Aorta (tissue), 5 donors: ENCODE results near the gene TFPI2. TPM values are rescaled to one million over a fixed set of nuclear protein-coding genes. Genes with fewer than 3 reads are reported as not detected.

Experiments used
- ATAC-seq: fragments of 200-7000 bp; cut with Tn5 transposase; one replicate; pipeline ENCODE4 v1.9.1; 2022; ENCODE audit warnings: moderate library complexity; ENCODE audit not compliant: low FRiP score
- DNase-seq, 2 donors: peaks; one replicate each; pipeline ENCODE4 v3.0.0-alpha.2; 2020
- H3K27ac ChIP-seq, 2 donors: one replicate each; pipeline ENCODE4 v1.5.1; 2013; ENCODE audit warnings: low read length in 2 of 2, mild to moderate bottlenecking in 2 of 2, moderate library complexity in 2 of 2, control low read depth in 1 of 2, inconsistent platforms in 1 of 2, low read depth in 1 of 2
- H3K27me3 ChIP-seq, 2 donors: one replicate each; pipeline ENCODE4 v1.6.1; 2013; ENCODE audit warnings: control low read depth in 1 of 2, low read length in 1 of 2, mild to moderate bottlenecking in 1 of 2, moderate library complexity in 1 of 2; ENCODE audit not compliant: insufficient read depth in 2 of 2, control insufficient read depth in 1 of 2
- H3K36me3 ChIP-seq, 2 donors: one replicate each; pipeline ENCODE4 v1.6.1; 2013; ENCODE audit warnings: control low read depth in 1 of 2, low read length in 1 of 2, mild to moderate bottlenecking in 1 of 2; ENCODE audit not compliant: insufficient read depth in 2 of 2, control insufficient read depth in 1 of 2
- H3K4me1 ChIP-seq, 2 donors: one replicate each; pipeline ENCODE4 v1.6.1; 2013; ENCODE audit warnings: low read length in 2 of 2, control low read depth in 1 of 2, mild to moderate bottlenecking in 1 of 2, moderate library complexity in 1 of 2; ENCODE audit not compliant: insufficient read depth in 2 of 2, control insufficient read depth in 1 of 2
- H3K4me3 ChIP-seq, 2 donors: one replicate each; pipeline ENCODE4 v1.5.1; 2013; ENCODE audit warnings: low read length in 2 of 2, control low read depth in 1 of 2, mild to moderate bottlenecking in 1 of 2
- H3K9me3 ChIP-seq: one replicate; pipeline ENCODE4 v1.6.1; 2013; ENCODE audit warnings: mild to moderate bottlenecking, low read length; ENCODE audit not compliant: control insufficient read depth
- WGBS, 2 donors: extraction: QIAGEN DNeasy Blood & Tissue Kit; methylation state at CpG; one replicate each; pipeline ENCODE4 v1.1.7; 2013; 5-methylcytosine and 5-hydroxymethylcytosine counted together
- intact Hi-C, 2 donors: fragments of 100-400 bp; cut with DNase I; formaldehyde crosslinking; loops; one replicate each; pipeline versions ENCODE4 v1.14.2 to v1.15.0; 2022
- long read RNA-seq, 2 donors: library from polyadenylated mRNA; unstranded; transcript quantifications; one replicate each; pipeline ENCODE4 v2.0.0, GENCODE V29; 2020 to 2021
- polyA plus RNA-seq, 2 donors: library from polyadenylated mRNA; stranded (reverse); fragments of 200-250 nt; gene quantifications; one replicate each; pipeline ENCODE4 v1.2.3, GENCODE V29; 2013
- total RNA-seq, 2 donors: library from RNA; stranded (reverse); fragmentation: NEBNext Ultra II Directional; extraction: Animal tissue kit (Norgen Biotek cat#: 25700); gene quantifications; one replicate each; pipeline ENCODE4 v1.2.1, GENCODE V29; 2021
- donor health status: healthy with polysubstance abuse.
- donor health status: Bipolar disorder and iron deficiency.
- donor health status: DM: no; HTN: no; CAD: no.
- donor health status: DM: no; HTN: no; CAD: no.
- donor health status: DM: yes; HTN: yes; CAD: no.

TFPI2 gene
- total RNA-seq (1 to 10 TPM; 5.8 to 5.9 TPM), polyA plus RNA-seq (10 to 100 TPM; 16.5 to 41.2 TPM)
- long read RNA-seq, donor 1, transcript TFPI2-201 (5 exons, 2,445 nt): major isoform, 10 of 10 reads
- long read RNA-seq, donor 1, partial matches to known transcripts: 0 of 10 reads
- long read RNA-seq, donor 1, other reads (novel, unspliced or antisense): 0 of 10 reads
- long read RNA-seq, donor 2, partial matches to known transcripts: 0 of 1 reads
- long read RNA-seq, donor 2, other reads (novel, unspliced or antisense): 0 of 1 reads

GRCh38 chr7:93890464-93891068 is at the start of gene TFPI2:
TSS of gene TFPI2 (minus strand) at chr7:93890753. CDS start at chr7:93890678, 75 bp downstream.
- no peaks in the 10 kb centered on the region for H3K9me3 ChIP-seq
- DNase-seq: peak; percentile 56 to 78

GRCh38 chr7:93938293-93938692 is 47.7 kb upstream of the TFPI2 start:
- intact Hi-C loops: no loop called here
- Histone ChIP-seq H3K27ac (no peak overlapping the region), H3K9me3 (no peaks in the 10 kb centered on the region), H3K4me1 (no peaks in the 10 kb centered on the region), H3K4me3 (no peak overlapping the region), H3K27me3 (no peaks in the 10 kb centered on the region), H3K36me3 (no peaks in the 10 kb centered on the region)
- no peak for ATAC-seq
- DNase-seq: no peak

More at GRCh38 chr7:93890464-93891068, at the start of gene TFPI2:
- no peaks in the 10 kb centered on the region for H3K4me1 ChIP-seq
- H3K4me3 ChIP-seq: peak within 1 kb of the TSS; percentile 59 to 60
- intact Hi-C loops: no loop called here
- no peaks in the 10 kb centered on the region for H3K27me3 ChIP-seq
- peak; percentile 77 for ATAC-seq
- no peak within 1 kb of the TSS for H3K27ac ChIP-seq
- WGBS, 2 donors: 0 to 1% methylated on average over 48 to 49 of the region's 49 CpGs
- H3K36me3 ChIP-seq: no peaks in the 10 kb centered on the region

- Histone ChIP-seq H3K36me3 (no peaks in the 10 kb centered on the region), H3K27me3 (no peaks in the 10 kb centered on the region), H3K9me3 (no peaks in the 10 kb centered on the region), H3K27ac (no peak overlapping the region), H3K4me3 (no peak overlapping the region), H3K4me1 (no peaks in the 10 kb centered on the region)
- ATAC-seq (no peak), DNase-seq (no peak)
- 79 to 86% methylated on average over 1 of the region's 1 CpG for WGBS, 2 donors
- intact Hi-C loops: no loop called here
These were observed 47.3 kb upstream of the TFPI2 start for GRCh38 chr7:93937818-93938217.

GRCh38 chr7:93935102-93935501 is 44.5 kb upstream of the TFPI2 start:
- Histone ChIP-seq H3K4me1 (no peaks in the 10 kb centered on the region), H3K9me3 (no peaks in the 10 kb centered on the region), H3K36me3 (no peaks in the 10 kb centered on the region), H3K4me3 (no peak overlapping the region), H3K27me3 (no peaks in the 10 kb centered on the region), H3K27ac (no peak overlapping the region)
- no peak for ATAC-seq
- intact Hi-C loops: no loop called here
- DNase-seq: no peak
- 59 to 63% methylated on average over 2 of the region's 2 CpGs for WGBS, 2 donors

GRCh38 chr7:93933156-93933555 is 42.6 kb upstream of the TFPI2 start:
- no peak for DNase-seq
- intact Hi-C loops: no loop called here
- H3K36me3 ChIP-seq: no peaks in the 10 kb centered on the region
- WGBS, 2 donors: 70 to 76% methylated on average over 3 of the region's 3 CpGs
- no peak overlapping the region for H3K27ac ChIP-seq
- no peaks in the 10 kb centered on the region for H3K9me3 ChIP-seq
- no peak for ATAC-seq
- no peaks in the 10 kb centered on the region for H3K27me3 ChIP-seq
- H3K4me3 ChIP-seq: no peak overlapping the region
- no peaks in the 10 kb centered on the region for H3K4me1 ChIP-seq

GRCh38 chr7:93931655-93932054 is 41.1 kb upstream of the TFPI2 start:
- WGBS, 2 donors: 74 to 76% methylated on average over 3 of the region's 3 CpGs

GRCh38 chr7:93927585-93927984 is 37.0 kb upstream of the TFPI2 start:
- Histone ChIP-seq H3K36me3 (no peaks in the 10 kb centered on the region), H3K4me1 (peaks cover 4 to 7% of the 10 kb centered on the region in 2 donors), H3K27ac (peak overlapping the region in 1 of 2 donors; percentile 5), H3K27me3 (no peaks in the 10 kb centered on the region), H3K4me3 (no peak overlapping the region), H3K9me3 (no peaks in the 10 kb centered on the region)
- no peak for DNase-seq
- ATAC-seq: peak; percentile 53
- 54 to 57% methylated on average over 3 of the region's 3 CpGs for WGBS, 2 donors
- intact Hi-C loops: no loop called here

More at GRCh38 chr7:93931655-93932054, 41.1 kb upstream of the TFPI2 start:
- ATAC-seq (no peak), DNase-seq (no peak)
- no peaks in the 10 kb centered on the region for H3K9me3 ChIP-seq
- H3K4me3 ChIP-seq: no peak overlapping the region
- no peaks in the 10 kb centered on the region for H3K27me3 ChIP-seq
- no peaks in the 10 kb centered on the region for H3K36me3 ChIP-seq
- H3K4me1 ChIP-seq: peaks cover 1 to 5% of the 10 kb centered on the region in 2 donors
- no peak overlapping the region for H3K27ac ChIP-seq
- intact Hi-C loops: no loop called here

GRCh38 chr7:93926800-93927199 is 36.2 kb upstream of the TFPI2 start:
- H3K4me1 ChIP-seq: peaks cover 4 to 7% of the 10 kb centered on the region in 2 donors
- H3K27ac ChIP-seq: no peak overlapping the region
- ATAC-seq: no peak

GRCh38 chr7:93923942-93924341 is 33.4 kb upstream of the TFPI2 start:
- Histone ChIP-seq H3K36me3 (no peaks in the 10 kb centered on the region), H3K9me3 (no peaks in the 10 kb centered on the region), H3K27me3 (no peaks in the 10 kb centered on the region), H3K27ac (no peak overlapping the region), H3K4me3 (peak overlapping the region in 1 of 2 donors; percentile 14), H3K4me1 (peaks cover 4 to 7% of the 10 kb centered on the region in 2 donors)
- 8 to 10% methylated on average over 1 of the region's 1 CpG for WGBS, 2 donors
- intact Hi-C loops: loop anchor here in 1 of 2 donors (5.0 kb wide), 1 partner anchor 78 kb away; the partner anchor contains the start of gene BET1
- ATAC-seq (no peak), DNase-seq (no peak)

More at GRCh38 chr7:93926800-93927199, 36.2 kb upstream of the TFPI2 start:
- no peak overlapping the region for H3K4me3 ChIP-seq
- WGBS, 2 donors: 11 to 17% methylated on average over 1 of the region's 1 CpG
- H3K36me3 ChIP-seq: no peaks in the 10 kb centered on the region
- H3K27me3 ChIP-seq: no peaks in the 10 kb centered on the region
- DNase-seq: no peak
- H3K9me3 ChIP-seq: no peaks in the 10 kb centered on the region
- intact Hi-C loops: no loop called here
